Thymus (tissue), 11 donors: Measurements from ENCODE around the gene AQP2. TPM values are rescaled to one million over a fixed set of nuclear protein-coding genes. Genes with fewer than 3 reads are reported as not detected.

Experiments used
- DNase-seq, 9 donors: peaks; one replicate each; pipeline ENCODE4 v3.0.0-alpha.2; 2013; ENCODE audit warnings: low spot score in 9 of 9, low read depth in 6 of 9, missing footprints in 1 of 9
- H3K27ac ChIP-seq, 2 donors: one replicate each; pipeline ENCODE4 v1.5.1; 2013; ENCODE audit warnings: control low read depth in 1 of 2, low read depth in 1 of 2, low read length in 1 of 2, mild to moderate bottlenecking in 1 of 2, moderate library complexity in 1 of 2
- H3K27me3 ChIP-seq, 2 donors: one replicate each; pipeline ENCODE4 v1.5.1; 2013; ENCODE audit warnings: low read length in 1 of 2; ENCODE audit not compliant: control insufficient read depth in 2 of 2, insufficient read depth in 1 of 2
- H3K36me3 ChIP-seq, 2 donors: one replicate each; pipeline ENCODE4 v1.5.1; 2013; ENCODE audit warnings: low read length in 1 of 2, mild to moderate bottlenecking in 1 of 2, moderate library complexity in 1 of 2; ENCODE audit not compliant: control insufficient read depth in 2 of 2, insufficient read depth in 2 of 2
- H3K4me1 ChIP-seq, 2 donors: one replicate each; pipeline ENCODE4 v1.5.1; 2013; ENCODE audit warnings: low read length in 2 of 2; ENCODE audit not compliant: control insufficient read depth in 2 of 2, insufficient read depth in 2 of 2
- H3K4me3 ChIP-seq, 2 donors: one replicate each; pipeline ENCODE4 v1.5.1; 2013; ENCODE audit warnings: low read length in 2 of 2, control low read depth in 1 of 2, mild to moderate bottlenecking in 1 of 2
- H3K9me3 ChIP-seq, 2 donors: one replicate each; pipeline ENCODE4 v1.5.1; 2013; ENCODE audit warnings: low read length in 1 of 2, mild to moderate bottlenecking in 1 of 2; ENCODE audit not compliant: control insufficient read depth in 2 of 2, insufficient read depth in 1 of 2
- WGBS: extraction: QIAGEN DNeasy Blood & Tissue Kit; methylation state at CpG from one replicate; pipeline ENCODE4 v1.1.7; 2013; 5-methylcytosine and 5-hydroxymethylcytosine counted together
- polyA plus RNA-seq: library from polyadenylated mRNA; stranded (reverse); fragments of 200-250 nt; gene quantifications from one replicate; pipeline ENCODE4 v1.2.3, GENCODE V29; 2013
- total RNA-seq: library from RNA; stranded (reverse); fragments of 120-200 nt; gene quantifications from one replicate; pipeline ENCODE4 v1.2.4, GENCODE V29; 2013
- donor health status: healthy.

The AQP2 gene
- total and polyA plus RNA-seq, 2 donors: 0.05 TPM

GRCh38 chr12:49924628-49925246 is 25.8 kb upstream of the AQP2 start:
- H3K9me3 ChIP-seq: no peaks in the 10 kb centered on the region
- H3K36me3 ChIP-seq: no peaks in the 10 kb centered on the region
- no peaks in the 10 kb centered on the region for H3K4me1 ChIP-seq
- WGBS: 96% methylated on average over 7 of the region's 7 CpGs
- no peak overlapping the region for H3K4me3 ChIP-seq
- H3K27me3 ChIP-seq: peaks cover 0 to 17% of the 10 kb centered on the region in 2 donors
- DNase-seq: no peak
- H3K27ac ChIP-seq: no peak overlapping the region

DNA sequence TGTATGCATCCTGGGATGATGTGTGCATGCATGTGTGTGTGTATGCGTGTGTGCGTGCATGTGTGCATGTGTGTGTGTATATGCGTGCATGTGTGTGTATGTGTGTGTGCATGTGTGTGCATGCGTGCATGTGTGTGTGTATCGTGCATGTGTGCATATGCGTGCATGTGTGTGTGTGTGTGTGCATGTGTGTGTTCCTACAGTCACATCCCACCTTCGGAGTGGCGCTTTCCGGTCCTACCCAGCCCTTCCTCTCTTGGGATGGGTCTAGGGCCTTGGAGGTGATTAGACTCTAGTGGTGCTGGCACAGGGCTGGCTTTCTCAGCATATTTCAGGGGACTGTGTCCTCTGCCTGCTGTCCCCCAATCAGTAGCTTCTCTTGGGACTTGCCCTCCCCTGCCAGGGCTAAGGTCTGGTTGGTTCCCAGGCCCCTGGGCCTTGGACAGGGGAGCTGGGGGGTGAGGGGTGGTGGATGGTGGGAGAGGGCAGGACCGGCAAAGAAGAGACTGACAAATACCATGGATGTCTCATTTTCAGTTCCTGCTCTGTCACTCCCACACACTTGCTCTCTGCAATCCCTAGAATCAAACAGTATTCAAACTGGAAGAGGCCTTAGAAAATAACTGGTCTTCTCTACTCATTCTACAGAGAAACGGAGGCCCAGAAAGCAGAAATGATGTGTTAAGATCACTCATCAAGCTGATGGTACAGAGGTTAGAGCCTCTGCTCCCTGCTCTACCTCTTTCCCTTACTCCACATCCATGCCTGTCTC is 24.9 kb upstream of the AQP2 start:
- DNase-seq: no peak
- WGBS: 90% methylated on average over 11 of the region's 11 CpGs
- no peaks in the 10 kb centered on the region for H3K9me3 ChIP-seq
- peaks cover 0 to 16% of the 10 kb centered on the region in 2 donors for H3K27me3 ChIP-seq
- H3K4me1 ChIP-seq: no peaks in the 10 kb centered on the region
- H3K27ac ChIP-seq: no peak overlapping the region
- H3K4me3 ChIP-seq: no peak overlapping the region
- H3K36me3 ChIP-seq: no peaks in the 10 kb centered on the region

GRCh38 chr12:49928471-49928870 is 22.1 kb upstream of the AQP2 start:
- Histone ChIP-seq H3K4me1 (no peaks in the 10 kb centered on the region), H3K27ac (no peak overlapping the region), H3K4me3 (no peak overlapping the region), H3K36me3 (no peaks in the 10 kb centered on the region), H3K9me3 (no peaks in the 10 kb centered on the region), H3K27me3 (peaks cover 0 to 16% of the 10 kb centered on the region in 2 donors)
- DNase-seq: no peak
- WGBS: 98% methylated on average over 6 of the region's 6 CpGs

DNA sequence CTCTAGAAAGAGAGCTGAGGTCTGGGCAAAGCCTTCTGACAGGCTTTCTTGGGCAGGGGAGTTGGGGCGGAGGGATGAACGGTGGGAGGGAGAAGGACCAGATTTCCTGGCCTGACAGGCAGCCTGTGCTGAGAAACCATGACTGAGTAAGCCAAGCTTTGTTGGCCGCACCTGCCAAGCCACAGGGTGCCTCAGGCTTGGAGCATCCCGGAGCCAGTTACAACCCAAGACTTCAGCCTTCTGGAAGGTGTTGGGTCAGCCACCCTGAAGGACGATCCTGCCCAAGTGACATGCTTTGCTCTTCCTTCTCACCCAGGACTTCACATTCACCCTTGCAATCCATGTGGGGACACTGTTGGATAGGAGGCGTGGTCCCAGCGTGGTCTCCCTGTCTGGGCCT is 21.0 kb upstream of the AQP2 start:
- Histone ChIP-seq H3K27ac (no peak overlapping the region), H3K36me3 (no peaks in the 10 kb centered on the region), H3K27me3 (peaks cover 0 to 16% of the 10 kb centered on the region in 2 donors), H3K9me3 (no peaks in the 10 kb centered on the region), H3K4me3 (no peak overlapping the region), H3K4me1 (no peaks in the 10 kb centered on the region)
- no peak for DNase-seq
- 92% methylated on average over 7 of the region's 7 CpGs for WGBS

DNA sequence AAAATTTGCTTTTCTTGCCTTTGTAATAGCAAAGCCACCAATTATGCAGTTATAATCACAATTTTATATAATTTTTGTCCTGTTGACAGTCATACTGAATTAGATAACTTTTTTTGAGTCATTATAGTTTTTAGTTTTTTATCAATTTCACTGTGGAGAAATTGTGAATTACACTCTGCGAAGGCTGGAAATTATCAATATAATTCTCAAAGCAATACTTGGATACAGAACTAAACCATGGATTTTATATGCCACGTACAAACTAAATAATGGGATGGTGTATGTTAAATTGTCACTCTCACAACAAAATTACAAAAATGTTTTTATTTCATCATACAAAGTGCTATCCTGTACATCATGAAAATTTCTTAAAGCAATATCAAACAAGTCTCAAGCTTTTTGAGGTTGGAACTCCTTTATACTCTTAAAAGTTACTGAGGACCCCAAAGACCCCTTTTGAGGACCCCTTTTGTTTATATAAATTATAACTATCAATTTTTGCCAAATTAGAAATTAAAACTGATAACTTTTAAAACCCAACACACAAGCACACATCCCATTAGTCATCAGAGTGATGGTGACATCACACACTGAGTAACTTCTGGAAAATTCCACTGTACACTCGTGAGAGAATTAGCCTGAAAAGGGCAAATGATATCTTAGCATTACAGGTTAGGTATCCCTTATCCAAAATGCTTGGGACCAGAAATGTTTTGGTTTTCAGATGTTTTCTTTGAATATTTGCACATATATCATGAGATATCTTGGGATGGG is 19.8 kb upstream of the AQP2 start:
- H3K4me1 ChIP-seq: no peaks in the 10 kb centered on the region
- peaks cover 0 to 16% of the 10 kb centered on the region in 2 donors for H3K27me3 ChIP-seq
- H3K4me3 ChIP-seq: no peak overlapping the region
- DNase-seq: no peak
- no peak overlapping the region for H3K27ac ChIP-seq
- no peaks in the 10 kb centered on the region for H3K9me3 ChIP-seq
- WGBS: 89% methylated on average over 3 of the region's 3 CpGs
- no peaks in the 10 kb centered on the region for H3K36me3 ChIP-seq

GRCh38 chr12:49932023-49932422 is 18.5 kb upstream of the AQP2 start:
- 67% methylated on average over 7 of the region's 7 CpGs for WGBS
- Histone ChIP-seq H3K27me3 (peaks cover 0 to 16% of the 10 kb centered on the region in 2 donors), H3K27ac (no peak overlapping the region)

DNA sequence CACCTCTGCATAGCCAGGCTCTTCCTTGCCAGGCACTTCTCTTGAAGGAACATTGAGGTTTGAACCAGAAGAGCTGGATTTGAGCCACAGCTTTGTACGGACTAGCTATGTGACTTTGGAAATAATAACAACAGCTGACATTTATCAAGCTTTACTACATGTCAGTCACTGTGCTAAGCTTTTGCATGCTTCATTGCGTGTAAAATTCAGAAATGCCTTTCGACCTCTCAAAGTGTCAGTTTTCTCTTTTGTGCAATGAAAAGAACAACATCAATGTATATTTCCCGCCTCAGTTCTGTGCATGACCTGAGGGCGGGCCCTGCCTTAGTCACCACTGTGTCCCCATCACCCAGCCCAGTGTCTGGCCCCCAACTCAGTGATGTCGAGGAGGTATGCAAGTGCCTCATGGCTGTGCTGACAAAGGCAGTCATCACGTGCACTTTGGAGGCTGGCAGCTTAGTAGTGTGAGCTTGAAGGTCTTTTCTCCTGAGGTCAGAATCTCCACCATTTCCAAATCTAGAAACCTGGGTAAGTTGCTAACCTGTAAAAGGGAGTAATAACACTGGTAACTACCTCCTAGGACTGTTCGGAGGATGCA is 17.9 kb upstream of the AQP2 start:
- no peak overlapping the region for H3K27ac ChIP-seq
- WGBS: 93% methylated on average over 8 of the region's 8 CpGs
- no peaks in the 10 kb centered on the region for H3K4me1 ChIP-seq
- H3K27me3 ChIP-seq: peaks cover 0 to 16% of the 10 kb centered on the region in 2 donors
- no peaks in the 10 kb centered on the region for H3K36me3 ChIP-seq
- no peak for DNase-seq
- no peak overlapping the region for H3K4me3 ChIP-seq
- H3K9me3 ChIP-seq: no peaks in the 10 kb centered on the region

More at GRCh38 chr12:49932023-49932422, 18.5 kb upstream of the AQP2 start:
- H3K4me3 ChIP-seq: no peak overlapping the region
- H3K9me3 ChIP-seq: no peaks in the 10 kb centered on the region
- no peak for DNase-seq
- H3K36me3 ChIP-seq: no peaks in the 10 kb centered on the region
- H3K4me1 ChIP-seq: no peaks in the 10 kb centered on the region

GRCh38 chr12:49933796-49934195 is 16.7 kb upstream of the AQP2 start:
- no peak overlapping the region for H3K27ac ChIP-seq
- H3K36me3 ChIP-seq: no peaks in the 10 kb centered on the region
- peaks cover 0 to 12% of the 10 kb centered on the region in 2 donors for H3K27me3 ChIP-seq
- WGBS: 90% methylated on average over 5 of the region's 5 CpGs
- H3K4me1 ChIP-seq: no peaks in the 10 kb centered on the region
- no peaks in the 10 kb centered on the region for H3K9me3 ChIP-seq
- DNase-seq: no peak
- H3K4me3 ChIP-seq: no peak overlapping the region

DNA sequence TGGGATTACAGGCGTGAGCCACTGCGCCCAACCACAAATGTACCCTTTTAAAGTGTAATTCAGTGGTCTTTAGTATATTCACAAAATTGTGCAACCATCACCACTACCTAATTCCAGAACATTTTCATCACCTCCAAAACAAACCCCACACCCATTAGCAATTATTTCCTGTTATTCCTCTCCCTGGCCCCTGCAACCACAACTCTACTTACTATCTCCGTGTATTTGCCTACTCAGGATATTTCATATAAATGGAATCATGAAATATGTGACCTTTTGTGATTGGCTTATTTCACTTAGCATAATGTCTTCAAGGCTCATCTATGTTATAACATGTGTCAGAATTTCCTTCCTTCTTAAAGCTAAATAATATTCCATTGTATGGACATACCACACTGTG is 16.0 kb upstream of the AQP2 start:
- no peak overlapping the region for H3K27ac ChIP-seq

More for the DNA sequence above, 16.0 kb upstream of the AQP2 start:
- Histone ChIP-seq H3K9me3 (no peaks in the 10 kb centered on the region), H3K36me3 (no peaks in the 10 kb centered on the region), H3K4me1 (no peaks in the 10 kb centered on the region), H3K27me3 (peaks cover 0 to 10% of the 10 kb centered on the region in 2 donors), H3K4me3 (no peak overlapping the region)
- no peak for DNase-seq
- WGBS: 96% methylated on average over 3 of the region's 3 CpGs
